Raji (cell line): ENCODE data around the gene C11orf65.

Experiments used
- POLR2A ChIP-seq: IDR thresholded peaks from 2 replicates; pipeline ENCODE4 v1.6.1; 2011; ENCODE audit warnings: low read depth, low read length, control low read depth; ENCODE audit not compliant: insufficient read depth

C11orf65 gene

DNA sequence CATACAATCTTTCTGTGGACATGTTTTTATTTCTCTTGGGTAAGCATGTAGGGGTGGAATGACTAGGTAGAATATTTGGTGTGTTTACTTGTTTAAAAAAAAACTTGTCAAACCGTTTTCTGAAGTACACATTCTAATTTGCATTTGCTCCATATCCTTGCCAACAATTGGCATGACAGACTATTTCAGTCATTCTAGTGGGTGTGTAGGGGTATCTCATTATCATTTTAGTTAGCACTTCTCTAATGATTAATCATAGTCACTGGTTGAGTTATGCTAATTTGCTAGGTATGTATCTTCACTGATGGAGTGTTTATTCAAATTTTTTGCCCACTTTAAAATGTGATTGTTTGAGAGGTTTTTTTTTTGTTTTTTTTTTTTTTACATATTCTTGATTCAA lies 64.3 kb downstream of the C11orf65 start:
- TF ChIP-seq POLR2A = no peak

GRCh38 chr11:108402241-108402640 lies 65.1 kb downstream of the C11orf65 start:
- TF ChIP-seq POLR2A = no peak

DNA sequence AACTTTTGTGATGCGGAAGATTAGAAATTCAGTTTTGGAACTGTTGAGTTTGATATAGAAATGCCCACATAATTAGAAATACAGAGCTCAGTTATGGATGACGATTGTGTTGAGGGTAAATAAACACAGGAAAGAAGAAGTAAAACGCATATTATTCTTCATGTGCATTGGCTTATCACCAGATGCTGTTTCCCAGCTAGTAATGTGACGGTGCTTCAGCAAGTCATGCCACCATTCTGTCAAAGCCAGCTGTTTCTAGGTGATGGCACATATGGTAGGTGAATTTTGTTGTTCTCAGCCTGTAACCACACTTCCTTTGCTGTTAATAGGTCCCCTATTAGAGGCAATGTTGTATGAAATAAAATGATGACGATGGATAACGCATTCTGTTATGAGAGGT lies 68.9 kb downstream of the C11orf65 start:
- no peak for TF ChIP-seq POLR2A

GRCh38 chr11:108394744-108395284 lies 72.5 kb downstream of the C11orf65 start:
- TF ChIP-seq POLR2A = no peak

GRCh38 chr11:108393046-108393445 lies 74.3 kb downstream of the C11orf65 start:
- no peak for TF ChIP-seq POLR2A

GRCh38 chr11:108392353-108392752 lies 75.0 kb downstream of the C11orf65 start:
- TF ChIP-seq POLR2A = no peak

DNA sequence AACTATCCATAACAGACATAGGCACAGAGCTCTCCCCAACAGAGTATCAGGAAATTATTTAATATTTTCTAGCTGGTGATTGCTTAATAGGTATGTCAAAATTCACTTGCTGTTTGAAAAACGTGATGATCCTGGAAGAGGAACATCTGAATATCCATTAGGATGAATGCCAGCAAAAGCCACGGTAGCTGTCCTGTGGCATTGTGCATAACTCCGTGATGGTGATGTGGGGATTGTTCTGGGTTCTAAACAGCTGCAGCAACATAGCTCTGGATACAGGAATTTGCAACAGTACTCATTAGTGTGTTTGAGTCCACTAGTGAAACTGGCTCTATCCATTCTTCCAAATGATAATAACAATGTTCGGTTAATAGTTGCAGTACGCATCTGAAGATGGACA lies 78.8 kb downstream of the C11orf65 start:
- no peak for TF ChIP-seq POLR2A

DNA sequence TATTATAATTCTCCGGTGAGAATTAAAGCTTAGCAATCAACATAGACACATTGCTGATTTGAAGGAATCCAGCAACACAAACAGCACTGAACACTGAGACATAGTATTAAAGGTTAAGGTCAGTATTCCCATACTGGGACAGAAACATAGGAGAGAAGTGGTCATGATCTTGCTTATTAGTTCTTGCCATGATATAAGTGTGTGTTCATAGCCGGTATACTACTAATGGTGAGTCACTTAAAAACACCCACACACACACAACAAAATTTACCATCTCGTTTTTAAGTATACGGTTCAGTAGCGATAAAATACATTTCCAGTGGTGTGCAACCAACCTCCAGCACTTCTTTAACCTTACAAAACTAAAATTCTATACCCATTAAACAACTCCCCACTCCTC lies 96.3 kb downstream of the C11orf65 start:
- no peak for TF ChIP-seq POLR2A

DNA sequence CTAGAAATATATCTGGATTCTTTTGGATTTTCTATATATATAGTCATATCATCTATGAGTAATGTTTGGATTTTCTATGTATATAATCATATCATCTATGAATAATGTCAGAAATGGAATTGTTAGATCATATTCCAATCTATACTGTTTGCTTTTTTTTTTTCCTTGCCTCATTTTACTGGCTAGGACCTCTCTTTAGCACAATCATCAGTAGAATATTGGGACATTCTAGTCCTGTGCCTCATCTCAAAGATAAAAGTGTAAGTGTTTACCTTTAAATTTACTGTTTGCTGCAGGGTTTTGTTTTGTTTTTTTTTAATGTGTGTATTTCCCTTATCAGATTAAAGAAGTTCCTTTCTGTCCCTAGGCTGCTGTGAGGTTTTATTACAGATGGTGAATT lies 97.0 kb downstream of the C11orf65 start:
- no peak for TF ChIP-seq POLR2A

- no peak for TF ChIP-seq POLR2A
These were observed 98.3 kb downstream of the C11orf65 start for GRCh38 chr11:108369064-108369463.

DNA sequence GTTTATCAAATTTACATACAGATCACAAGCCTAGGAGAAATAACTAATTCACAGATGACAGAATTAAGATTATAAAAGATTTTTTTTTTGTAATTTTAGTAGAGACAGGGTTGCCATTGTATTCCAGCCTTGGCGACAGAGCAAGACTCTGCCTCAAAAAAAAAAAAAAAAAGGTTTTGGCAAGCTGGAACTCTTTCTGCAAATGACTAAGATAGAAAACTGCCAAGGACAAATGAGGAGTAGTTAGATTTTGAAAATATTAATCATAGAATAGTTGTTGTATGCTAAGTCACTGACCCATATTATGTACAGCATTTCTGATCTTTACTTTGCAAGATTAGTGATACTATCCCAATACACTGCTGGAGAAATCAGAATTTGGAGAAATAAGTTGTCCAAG lies 99.2 kb downstream of the C11orf65 start:
- TF ChIP-seq POLR2A = no peak

DNA sequence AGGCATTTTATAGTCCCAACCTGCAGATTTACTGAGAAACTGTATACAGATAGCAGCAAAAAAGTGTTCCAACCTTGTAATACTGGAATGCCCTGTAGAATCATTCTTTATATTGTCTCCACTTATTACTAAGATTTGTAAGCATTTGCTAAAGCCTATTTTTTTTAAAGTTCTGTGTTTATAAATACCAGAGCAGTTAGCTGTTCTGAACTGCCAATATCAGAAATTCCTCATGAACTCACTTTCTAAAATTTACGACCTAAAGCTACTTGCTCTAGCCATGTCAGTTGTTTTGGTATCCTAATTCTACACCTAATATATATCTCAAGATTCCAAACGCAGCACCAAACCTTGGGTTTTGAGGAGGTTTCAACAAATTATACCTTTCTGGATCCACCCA lies 103.2 kb downstream of the C11orf65 start:
- no peak for TF ChIP-seq POLR2A

GRCh38 chr11:108351468-108351867 lies 115.9 kb downstream of the C11orf65 start:
- no peak for TF ChIP-seq POLR2A

- no peak for TF ChIP-seq POLR2A
These were observed 120.9 kb downstream of the C11orf65 start for GRCh38 chr11:108346451-108346850.

DNA sequence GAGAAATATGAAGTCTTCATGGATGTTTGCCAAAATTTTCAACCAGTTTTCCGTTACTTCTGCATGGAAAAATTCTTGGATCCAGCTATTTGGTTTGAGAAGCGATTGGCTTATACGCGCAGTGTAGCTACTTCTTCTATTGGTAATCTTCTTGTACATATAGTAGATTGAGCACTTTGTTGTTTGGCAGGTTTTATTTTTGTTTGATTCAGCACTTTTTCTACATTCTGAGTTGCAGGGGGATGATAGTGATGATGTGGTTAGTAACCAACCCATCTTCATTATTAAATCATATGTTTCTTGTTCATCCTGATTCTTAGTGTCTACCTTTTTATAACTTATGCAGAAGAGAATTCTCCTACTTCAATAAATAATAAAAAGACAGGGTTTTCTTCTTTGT lies 121.6 kb downstream of the C11orf65 start:
- TF ChIP-seq POLR2A = no peak

DNA sequence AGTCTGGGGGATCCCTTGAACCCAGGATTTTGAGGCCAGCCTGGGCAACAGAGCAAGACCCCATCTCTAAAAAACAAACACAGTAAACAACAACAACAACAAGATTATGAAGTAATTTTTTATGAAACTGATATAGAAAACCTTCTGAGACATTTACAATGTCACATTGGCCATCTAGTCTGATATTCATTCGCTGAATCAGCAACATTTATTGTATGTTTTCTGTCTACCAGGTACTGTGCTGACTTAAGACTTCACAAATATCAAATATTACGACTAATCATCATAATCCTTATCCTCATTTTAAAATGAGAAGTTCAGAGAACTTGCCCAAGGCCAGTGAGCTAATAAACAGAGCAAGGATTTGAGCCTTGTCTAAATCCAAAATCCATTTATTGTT lies 123.6 kb downstream of the C11orf65 start:
- no peak for TF ChIP-seq POLR2A

DNA sequence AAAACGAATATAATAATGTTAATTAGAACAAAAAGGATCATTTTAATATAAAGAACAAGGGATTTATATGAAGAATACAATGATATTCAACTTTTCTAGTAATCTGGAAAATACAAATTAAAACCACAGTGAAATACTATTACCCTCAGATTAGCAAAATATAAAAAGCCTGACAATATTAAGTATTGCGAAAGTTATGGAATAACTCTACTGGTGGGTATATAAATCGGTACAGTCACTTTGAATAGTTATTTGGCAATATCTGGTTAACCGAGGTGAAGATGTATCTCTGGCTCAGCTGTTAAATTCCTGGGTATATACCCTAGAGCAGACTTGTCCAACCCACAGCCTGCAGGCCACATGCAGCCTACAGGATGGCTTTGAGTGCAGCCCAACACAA lies 125.7 kb downstream of the C11orf65 start:
- no peak for TF ChIP-seq POLR2A

- TF ChIP-seq POLR2A = no peak
These were observed 126.4 kb downstream of the C11orf65 start for GRCh38 chr11:108340973-108341372.

GRCh38 chr11:108338750-108339149 lies 128.6 kb downstream of the C11orf65 start:
- TF ChIP-seq POLR2A = no peak
